K562 (cell line): ENCODE data around the gene TIGD7. TPM values are rescaled to one million over a fixed set of nuclear protein-coding genes. Genes with fewer than 3 reads are reported as not detected.

Source experiments
- ARID1B ChIP-seq: fragments of 450-650 bp; IDR thresholded peaks from 2 replicates; pipeline ENCODE4 v1.6.1; 2016; ENCODE audit warnings: antibody characterized with exemption, mild to moderate bottlenecking, inconsistent platforms
- ATF7 ChIP-seq: fragments of 450-650 bp; IDR thresholded peaks from 2 replicates; pipeline ENCODE4 v1.7.1; 2014; ENCODE audit warnings: mild to moderate bottlenecking, moderate library complexity
- HDAC2 ChIP-seq: fragments of 450-650 bp; IDR thresholded peaks from 2 replicates; pipeline ENCODE4 v1.6.1; 2016; ENCODE audit warnings: mild to moderate bottlenecking
- JUN ChIP-seq, 2 experiments: sonication (generic) in 1 of 2; formaldehyde crosslinking in 1 of 2; IDR thresholded peaks; 2 replicates each; pipeline versions ENCODE4 v1.6.1 to v1.8.0; 2012 to 2022; ENCODE audit warnings: borderline replicate concordance in 2 of 2, mild to moderate bottlenecking in 2 of 2, improper control_type of control experiment in 1 of 2, low read depth in 1 of 2, low read length in 1 of 2, missing genetic modification reagents in 1 of 2
- MAZ ChIP-seq, 2 experiments: fragments of 450-650 bp in 1 of 2; sonication (generic) in 1 of 2; formaldehyde crosslinking; IDR thresholded peaks in 1 of 2; conservative IDR thresholded peaks in 1 of 2; 2 replicates each; pipeline versions ENCODE4 v1.4.0 to v1.5.0; 2020; ENCODE audit warnings: mild to moderate bottlenecking in 1 of 2, missing genetic modification reagents in 1 of 2
- NCOA2 ChIP-seq, 2 experiments: fragments of 450-650 bp; IDR thresholded peaks; 2 replicates each; pipeline ENCODE4 v1.6.1; 2018; ENCODE audit warnings: mild to moderate bottlenecking in 2 of 2, moderate library complexity in 1 of 2; ENCODE audit not compliant: partially characterized antibody in 2 of 2
- STAT5B ChIP-seq: fragments of 250-450 bp; sonication (Bioruptor Pico); IDR thresholded peaks from 2 replicates; pipeline ENCODE4 v1.8.0; 2021; ENCODE audit warnings: mild to moderate bottlenecking, inconsistent platforms
- ZNF24 ChIP-seq: fragments of 450-650 bp; IDR thresholded peaks from 2 replicates; pipeline ENCODE4 v1.6.1; 2016
- polyA plus RNA-seq, 8 experiments: library from polyadenylated mRNA; depleted of rRNA in 4 of 8; stranded (reverse) in 5 of 8; unstranded in 3 of 8; fragments of >200 nt; fragmentation: Nextera tagmentation in 2 of 8; fragmentation: Illumina TruSeq in 1 of 8; extraction: Ambion mirVana in 2 of 8; extraction: Trizol in 1 of 8; gene quantifications; 2 replicates each; pipeline versions ENCODE4 v1.2.1 to v1.2.3, GENCODE V29; 2011 to 2014; ENCODE audit warnings: inconsistent platforms in 1 of 8, missing spikeins in 1 of 8
- total RNA-seq, 7 experiments: library from RNA; depleted of rRNA in 6 of 7; stranded (reverse); fragments of >200 nt in 6 of 7; fragmentation: Illumina TruSeq in 2 of 7; extraction: Trizol in 2 of 7; gene quantifications; 2 replicates each; pipeline versions ENCODE4 v1.2.1 to v1.2.3, GENCODE V29; 2011 to 2021; ENCODE audit warnings: low replicate concordance in 1 of 7
- TF ChIP-seq, protein P1 (sequence below): sonication (generic); formaldehyde crosslinking; IDR thresholded peaks from 2 replicates; pipeline ENCODE4 v1.8.1; 2023; ENCODE audit warnings: missing genetic modification reagents, mild to moderate bottlenecking, borderline replicate concordance
- TF ChIP-seq, protein P2 (sequence below), 2 experiments: fragments of 250-450 bp in 1 of 2; fragments of 450-650 bp in 1 of 2; sonication (Bioruptor Pico) in 1 of 2; IDR thresholded peaks; 2 replicates each; pipeline versions ENCODE4 v1.6.1 to v1.8.0; 2016 to 2021; ENCODE audit warnings: mild to moderate bottlenecking in 2 of 2, moderate library complexity in 2 of 2, missing compliant biosample characterization in 1 of 2, missing genetic modification characterization in 1 of 2
- TF ChIP-seq, protein P3 (sequence below): fragments of 250-450 bp; sonication (Bioruptor Pico); IDR thresholded peaks from 2 replicates; pipeline ENCODE4 v1.5.0; 2021; ENCODE audit warnings: mild to moderate bottlenecking, borderline replicate concordance
- TF ChIP-seq, protein P4 (sequence below): fragments of 200-800 bp; sonication (Bioruptor generic); IDR thresholded peaks from 2 replicates; pipeline ENCODE4 v1.6.1; 2016; ENCODE audit warnings: missing genetic modification characterization, missing compliant biosample characterization

Gene TIGD7
- total and polyA plus RNA-seq, 9 of the 15 experiments (the other 6 are each of a cell fraction or from before 2014, with no cell fraction given), result 0.84 to 10.7 (median 6.7) TPM

DNA sequence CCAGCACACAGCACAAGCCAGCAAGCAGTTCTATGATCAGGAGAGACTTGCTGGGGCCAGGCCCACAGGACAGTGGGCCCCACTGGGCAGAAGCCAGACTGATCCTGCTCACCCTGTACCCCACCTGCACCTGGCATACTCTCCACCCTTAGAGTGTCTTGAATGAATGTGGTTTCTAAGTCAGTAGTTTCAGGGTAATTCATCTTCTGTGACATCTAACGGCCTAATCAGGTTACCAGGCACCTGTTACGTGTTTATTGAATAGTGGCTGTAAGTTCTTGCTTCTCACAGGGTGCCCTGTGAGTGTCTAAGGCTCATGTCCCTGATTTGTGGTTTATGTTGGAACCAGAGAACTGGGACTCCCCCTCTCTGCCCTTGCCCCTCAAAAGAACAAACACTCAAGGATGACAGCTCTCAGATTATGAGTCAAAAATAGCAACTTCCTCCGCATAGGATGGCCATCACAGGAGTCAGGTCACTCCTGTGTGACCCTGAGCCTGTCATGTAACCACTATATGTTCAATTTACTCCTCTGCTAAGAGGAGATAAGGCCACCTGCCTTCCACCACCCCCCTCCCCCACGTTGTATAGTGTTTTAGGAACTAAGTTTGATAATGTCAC lies 43.4 kb upstream of the TIGD7 start (continued):
- TF ChIP-seq, protein P1, sequence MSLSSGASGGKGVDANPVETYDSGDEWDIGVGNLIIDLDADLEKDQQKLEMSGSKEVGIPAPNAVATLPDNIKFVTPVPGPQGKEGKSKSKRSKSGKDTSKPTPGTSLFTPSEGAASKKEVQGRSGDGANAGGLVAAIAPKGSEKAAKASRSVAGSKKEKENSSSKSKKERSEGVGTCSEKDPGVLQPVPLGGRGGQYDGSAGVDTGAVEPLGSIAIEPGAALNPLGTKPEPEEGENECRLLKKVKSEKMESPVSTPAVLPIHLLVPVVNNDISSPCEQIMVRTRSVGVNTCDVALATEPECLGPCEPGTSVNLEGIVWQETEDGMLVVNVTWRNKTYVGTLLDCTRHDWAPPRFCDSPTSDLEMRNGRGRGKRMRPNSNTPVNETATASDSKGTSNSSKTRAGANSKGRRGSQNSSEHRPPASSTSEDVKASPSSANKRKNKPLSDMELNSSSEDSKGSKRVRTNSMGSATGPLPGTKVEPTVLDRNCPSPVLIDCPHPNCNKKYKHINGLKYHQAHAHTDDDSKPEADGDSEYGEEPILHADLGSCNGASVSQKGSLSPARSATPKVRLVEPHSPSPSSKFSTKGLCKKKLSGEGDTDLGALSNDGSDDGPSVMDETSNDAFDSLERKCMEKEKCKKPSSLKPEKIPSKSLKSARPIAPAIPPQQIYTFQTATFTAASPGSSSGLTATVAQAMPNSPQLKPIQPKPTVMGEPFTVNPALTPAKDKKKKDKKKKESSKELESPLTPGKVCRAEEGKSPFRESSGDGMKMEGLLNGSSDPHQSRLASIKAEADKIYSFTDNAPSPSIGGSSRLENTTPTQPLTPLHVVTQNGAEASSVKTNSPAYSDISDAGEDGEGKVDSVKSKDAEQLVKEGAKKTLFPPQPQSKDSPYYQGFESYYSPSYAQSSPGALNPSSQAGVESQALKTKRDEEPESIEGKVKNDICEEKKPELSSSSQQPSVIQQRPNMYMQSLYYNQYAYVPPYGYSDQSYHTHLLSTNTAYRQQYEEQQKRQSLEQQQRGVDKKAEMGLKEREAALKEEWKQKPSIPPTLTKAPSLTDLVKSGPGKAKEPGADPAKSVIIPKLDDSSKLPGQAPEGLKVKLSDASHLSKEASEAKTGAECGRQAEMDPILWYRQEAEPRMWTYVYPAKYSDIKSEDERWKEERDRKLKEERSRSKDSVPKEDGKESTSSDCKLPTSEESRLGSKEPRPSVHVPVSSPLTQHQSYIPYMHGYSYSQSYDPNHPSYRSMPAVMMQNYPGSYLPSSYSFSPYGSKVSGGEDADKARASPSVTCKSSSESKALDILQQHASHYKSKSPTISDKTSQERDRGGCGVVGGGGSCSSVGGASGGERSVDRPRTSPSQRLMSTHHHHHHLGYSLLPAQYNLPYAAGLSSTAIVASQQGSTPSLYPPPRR, result peak; percentile 74; the same call in 1 of the 2 replicates
- 0 out of 4 replicates have a peak, but pooled peaks of 1 of the 2 experiments have one; percentile 26 for TF ChIP-seq MAZ (CRISPR knock-in tag; conservative IDR thresholded peaks at IDR 0.05 in 1 of 2, IDR thresholded peaks at IDR 0.05 in 1 of 2)
- TF ChIP-seq HDAC2, result peak; percentile 94; the same call in 1 of the 2 replicates
- peak; percentile 36 to 54 for TF ChIP-seq NCOA2 (IDR thresholded peaks at IDR 0.05; ENCODE audit: partially characterized antibody in 2 of 2)
- TF ChIP-seq, protein P2, sequence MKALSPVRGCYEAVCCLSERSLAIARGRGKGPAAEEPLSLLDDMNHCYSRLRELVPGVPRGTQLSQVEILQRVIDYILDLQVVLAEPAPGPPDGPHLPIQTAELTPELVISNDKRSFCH (CRISPR knock-in tag; IDR thresholded peaks at IDR 0.05), result no peak
- TF ChIP-seq, protein P2 (tag; IDR thresholded peaks at IDR 0.05), result peak; percentile 78
- no peak for TF ChIP-seq STAT5B (CRISPR knock-in tag)
- TF ChIP-seq JUN (IDR thresholded peaks at IDR 0.05; ENCODE audit: borderline replicate concordance, low read depth, low read length), result peak; percentile 18; the same call in 1 of the 2 replicates
- TF ChIP-seq JUN (CRISPR knock-in tag; IDR thresholded peaks at IDR 0.05; ENCODE audit: borderline replicate concordance), result no peak
- TF ChIP-seq ATF7, result peak; percentile 80
- TF ChIP-seq, protein P3, sequence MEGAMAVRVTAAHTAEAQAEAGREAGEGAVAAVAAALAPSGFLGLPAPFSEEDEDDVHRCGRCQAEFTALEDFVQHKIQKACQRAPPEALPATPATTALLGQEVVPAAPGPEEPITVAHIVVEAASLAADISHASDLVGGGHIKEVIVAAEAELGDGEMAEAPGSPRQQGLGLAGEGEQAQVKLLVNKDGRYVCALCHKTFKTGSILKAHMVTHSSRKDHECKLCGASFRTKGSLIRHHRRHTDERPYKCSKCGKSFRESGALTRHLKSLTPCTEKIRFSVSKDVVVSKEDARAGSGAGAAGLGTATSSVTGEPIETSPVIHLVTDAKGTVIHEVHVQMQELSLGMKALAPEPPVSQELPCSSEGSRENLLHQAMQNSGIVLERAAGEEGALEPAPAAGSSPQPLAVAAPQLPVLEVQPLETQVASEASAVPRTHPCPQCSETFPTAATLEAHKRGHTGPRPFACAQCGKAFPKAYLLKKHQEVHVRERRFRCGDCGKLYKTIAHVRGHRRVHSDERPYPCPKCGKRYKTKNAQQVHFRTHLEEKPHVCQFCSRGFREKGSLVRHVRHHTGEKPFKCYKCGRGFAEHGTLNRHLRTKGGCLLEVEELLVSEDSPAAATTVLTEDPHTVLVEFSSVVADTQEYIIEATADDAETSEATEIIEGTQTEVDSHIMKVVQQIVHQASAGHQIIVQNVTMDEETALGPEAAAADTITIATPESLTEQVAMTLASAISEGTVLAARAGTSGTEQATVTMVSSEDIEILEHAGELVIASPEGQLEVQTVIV (CRISPR knock-in tag), result no peak
- TF ChIP-seq ZNF24, result no peak
- TF ChIP-seq ARID1B, result peak; percentile 96
- TF ChIP-seq, protein P4, sequence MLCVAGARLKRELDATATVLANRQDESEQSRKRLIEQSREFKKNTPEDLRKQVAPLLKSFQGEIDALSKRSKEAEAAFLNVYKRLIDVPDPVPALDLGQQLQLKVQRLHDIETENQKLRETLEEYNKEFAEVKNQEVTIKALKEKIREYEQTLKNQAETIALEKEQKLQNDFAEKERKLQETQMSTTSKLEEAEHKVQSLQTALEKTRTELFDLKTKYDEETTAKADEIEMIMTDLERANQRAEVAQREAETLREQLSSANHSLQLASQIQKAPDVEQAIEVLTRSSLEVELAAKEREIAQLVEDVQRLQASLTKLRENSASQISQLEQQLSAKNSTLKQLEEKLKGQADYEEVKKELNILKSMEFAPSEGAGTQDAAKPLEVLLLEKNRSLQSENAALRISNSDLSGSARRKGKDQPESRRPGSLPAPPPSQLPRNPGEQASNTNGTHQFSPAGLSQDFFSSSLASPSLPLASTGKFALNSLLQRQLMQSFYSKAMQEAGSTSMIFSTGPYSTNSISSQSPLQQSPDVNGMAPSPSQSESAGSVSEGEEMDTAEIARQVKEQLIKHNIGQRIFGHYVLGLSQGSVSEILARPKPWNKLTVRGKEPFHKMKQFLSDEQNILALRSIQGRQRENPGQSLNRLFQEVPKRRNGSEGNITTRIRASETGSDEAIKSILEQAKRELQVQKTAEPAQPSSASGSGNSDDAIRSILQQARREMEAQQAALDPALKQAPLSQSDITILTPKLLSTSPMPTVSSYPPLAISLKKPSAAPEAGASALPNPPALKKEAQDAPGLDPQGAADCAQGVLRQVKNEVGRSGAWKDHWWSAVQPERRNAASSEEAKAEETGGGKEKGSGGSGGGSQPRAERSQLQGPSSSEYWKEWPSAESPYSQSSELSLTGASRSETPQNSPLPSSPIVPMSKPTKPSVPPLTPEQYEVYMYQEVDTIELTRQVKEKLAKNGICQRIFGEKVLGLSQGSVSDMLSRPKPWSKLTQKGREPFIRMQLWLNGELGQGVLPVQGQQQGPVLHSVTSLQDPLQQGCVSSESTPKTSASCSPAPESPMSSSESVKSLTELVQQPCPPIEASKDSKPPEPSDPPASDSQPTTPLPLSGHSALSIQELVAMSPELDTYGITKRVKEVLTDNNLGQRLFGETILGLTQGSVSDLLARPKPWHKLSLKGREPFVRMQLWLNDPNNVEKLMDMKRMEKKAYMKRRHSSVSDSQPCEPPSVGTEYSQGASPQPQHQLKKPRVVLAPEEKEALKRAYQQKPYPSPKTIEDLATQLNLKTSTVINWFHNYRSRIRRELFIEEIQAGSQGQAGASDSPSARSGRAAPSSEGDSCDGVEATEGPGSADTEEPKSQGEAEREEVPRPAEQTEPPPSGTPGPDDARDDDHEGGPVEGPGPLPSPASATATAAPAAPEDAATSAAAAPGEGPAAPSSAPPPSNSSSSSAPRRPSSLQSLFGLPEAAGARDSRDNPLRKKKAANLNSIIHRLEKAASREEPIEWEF, result peak; percentile 17; the same call in 1 of the 2 replicates
